GM18505 (cell line): Measurements from ENCODE around the gene RTN3.
"Not testable (repeated sequence)": the region's sequence is repeated elsewhere in the genome, so short reads cannot be mapped to it uniquely, and the experiment has no call there.

ENCODE experiments used
- ATAC-seq: cut with Tn5 transposase; IDR thresholded peaks from one replicate; pipeline ENCODE4 v1.9.1; 2021; ENCODE audit not compliant: unreplicated experiment
- POLR2A ChIP-seq: IDR thresholded peaks from 4 replicates; pipeline ENCODE4 v1.6.1; 2011; ENCODE audit warnings: borderline replicate concordance; ENCODE audit not compliant: insufficient read depth, insufficient read length; ENCODE audit errors: extremely low read depth

Gene RTN3

GRCh38 chr11:63681321-63682065, at the start of gene RTN3:
Gene RTN3, plus strand, starts transcription at chr11:63681500. Its CDS starts 137 bp downstream, at chr11:63681637.
- ATAC-seq, result peak; percentile 81

DNA sequence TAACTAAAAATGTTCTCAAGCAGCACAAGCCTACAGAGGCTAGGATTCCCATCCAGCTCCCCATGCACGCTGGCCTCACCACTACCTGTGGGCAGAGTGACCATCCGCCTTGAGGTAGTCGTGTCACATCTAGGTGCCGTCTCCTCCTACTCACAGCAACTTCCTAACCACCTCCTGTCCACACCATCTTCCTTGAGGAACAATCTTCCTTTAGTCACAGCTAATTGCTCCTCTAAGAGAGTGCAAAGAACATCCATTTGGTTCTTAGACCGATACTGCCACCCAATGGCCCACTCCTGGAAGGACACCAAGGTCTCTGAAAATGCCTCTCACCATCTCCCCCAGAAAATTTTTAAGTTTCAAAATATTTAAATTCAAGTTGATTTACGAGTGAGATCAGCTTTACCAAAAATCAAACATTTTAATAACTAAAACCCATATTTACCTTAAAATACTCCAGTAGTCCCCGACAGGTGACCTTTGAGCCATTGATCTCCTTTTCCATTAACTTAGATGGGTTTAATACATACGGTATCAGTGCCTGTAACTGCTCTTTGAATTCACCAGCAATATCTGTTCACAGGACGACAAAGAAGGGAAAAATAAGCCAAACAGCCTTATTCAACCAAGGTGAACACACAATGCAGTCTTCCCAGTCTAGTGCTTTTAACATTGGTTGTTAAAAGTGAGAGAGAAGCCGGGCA, 45.4 kb upstream of the RTN3 start:
- TF ChIP-seq POLR2A, result no peak
- ATAC-seq, result peak; percentile 56

More at GRCh38 chr11:63681321-63682065, at the start of gene RTN3:
- TF ChIP-seq POLR2A, result peak; percentile 96

GRCh38 chr11:63638436-63638835, 42.9 kb upstream of the RTN3 start:
- not testable (repeated sequence) for ATAC-seq

DNA sequence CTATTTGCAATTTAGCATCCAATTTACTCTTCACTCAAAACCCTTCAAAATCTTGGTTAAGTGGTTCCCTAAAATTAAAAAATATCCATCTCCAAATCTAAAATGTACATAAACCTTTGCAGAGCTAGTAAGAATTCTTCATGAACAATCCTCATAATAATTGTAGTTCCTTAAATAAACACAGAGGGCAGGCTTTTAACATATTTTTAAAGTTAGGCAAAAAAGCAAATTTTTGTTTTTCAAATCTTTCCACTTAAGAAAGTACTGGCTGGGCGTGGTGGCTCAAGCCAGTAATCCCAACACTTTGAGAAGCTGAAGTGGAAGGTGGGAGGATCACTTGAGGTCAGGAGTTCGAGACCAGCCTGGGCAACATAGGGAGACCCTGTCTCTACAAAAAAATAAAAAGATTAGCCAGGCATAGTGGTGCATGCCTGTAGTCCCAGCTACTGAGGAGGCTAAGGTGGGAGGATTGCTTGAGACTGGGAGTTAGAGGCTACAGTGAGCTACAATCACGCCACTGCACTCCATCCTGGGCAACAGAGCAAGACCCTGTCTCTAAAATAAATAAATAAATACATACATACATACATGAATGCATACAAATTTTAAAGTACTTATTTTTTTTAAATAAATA, 42.0 kb upstream of the RTN3 start:
- ATAC-seq, result no peak
- TF ChIP-seq POLR2A, result no peak

DNA sequence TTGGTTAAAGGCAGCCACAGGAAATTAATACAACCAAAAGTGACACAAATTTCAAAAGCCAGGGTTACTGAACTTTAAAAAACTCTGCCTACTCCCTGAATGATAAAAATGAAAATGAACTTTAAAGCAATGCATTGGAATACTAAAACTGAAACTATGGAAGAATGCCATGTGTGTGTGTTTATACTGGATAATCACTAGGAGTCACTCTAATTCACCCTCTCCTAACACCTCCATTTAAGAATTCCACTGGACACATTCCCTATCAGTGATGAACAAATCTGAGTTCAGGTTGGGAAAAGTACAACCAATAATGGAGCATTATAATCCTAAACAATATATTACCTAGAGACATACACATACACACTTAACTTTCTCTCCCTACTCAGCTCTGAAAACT, 39.6 kb upstream of the RTN3 start:
- no peak for ATAC-seq
- TF ChIP-seq POLR2A, result no peak

- ATAC-seq, result no peak
- TF ChIP-seq POLR2A, result no peak
Observed at GRCh38 chr11:63643205-63643604, 38.1 kb upstream of the RTN3 start.

DNA sequence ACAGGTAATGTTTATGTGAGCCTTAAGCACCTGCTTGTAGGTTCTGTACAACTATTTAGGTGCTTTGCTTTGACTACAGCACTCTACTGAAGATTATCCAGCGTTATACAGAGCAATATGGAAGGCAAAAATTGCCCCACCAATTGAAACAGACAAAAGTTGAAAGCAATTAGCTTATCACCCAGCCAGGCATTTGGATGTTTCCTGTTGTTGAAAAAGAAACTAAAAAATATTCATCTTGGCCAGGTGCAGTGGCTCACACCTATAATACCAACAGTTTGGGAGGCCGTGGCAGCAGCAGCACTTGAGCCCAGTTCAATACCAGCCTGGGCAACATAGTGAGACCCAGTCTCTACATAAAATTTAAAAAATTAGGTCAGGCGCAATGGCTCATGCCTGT, 28.6 kb upstream of the RTN3 start:
- TF ChIP-seq POLR2A, result no peak

DNA sequence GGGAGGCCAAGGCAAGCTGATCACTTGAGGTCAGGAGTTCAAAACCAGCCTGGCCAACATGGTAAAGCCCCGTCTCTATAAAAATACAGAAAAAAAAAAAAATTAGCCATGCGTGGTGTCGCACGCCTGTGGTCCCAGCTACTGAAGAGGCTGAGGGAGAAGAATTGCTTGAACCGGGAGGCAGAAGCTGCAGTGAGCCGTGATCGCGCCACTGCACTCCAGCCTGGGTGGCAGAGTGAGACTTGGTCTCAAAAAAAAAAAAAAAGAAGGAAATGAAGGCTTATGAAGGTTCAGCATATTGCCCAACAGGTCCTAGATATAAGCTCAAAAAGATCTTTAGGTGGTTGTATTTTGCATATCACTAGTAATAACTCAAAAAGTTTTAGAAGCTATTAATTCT, 20.3 kb upstream of the RTN3 start:
- no peak for ATAC-seq
- TF ChIP-seq POLR2A, result no peak

More for the DNA sequence above, 28.6 kb upstream of the RTN3 start:
- ATAC-seq, result no peak

DNA sequence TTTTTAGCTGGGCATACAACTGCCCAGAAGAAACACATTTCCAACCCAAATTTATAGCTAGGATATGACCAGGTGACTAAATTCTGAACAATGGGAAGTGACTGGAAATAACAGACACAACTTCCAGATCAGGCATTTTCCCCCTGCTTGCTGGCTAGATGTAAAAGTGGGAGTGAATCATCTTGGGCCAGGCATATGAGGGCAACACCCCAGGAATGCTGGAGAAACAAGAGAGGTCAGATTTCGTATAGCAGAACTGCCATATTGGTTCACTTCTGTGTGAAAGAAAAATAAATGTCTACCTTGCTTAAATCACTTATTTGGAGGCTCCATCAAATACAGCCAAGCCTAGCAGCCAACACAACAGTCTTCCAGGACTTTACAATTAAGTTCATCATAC, 17.5 kb upstream of the RTN3 start:
- TF ChIP-seq POLR2A, result no peak
- no peak for ATAC-seq

- no peak for ATAC-seq
Observed at GRCh38 chr11:63666874-63667273, 14.4 kb upstream of the RTN3 start.

DNA sequence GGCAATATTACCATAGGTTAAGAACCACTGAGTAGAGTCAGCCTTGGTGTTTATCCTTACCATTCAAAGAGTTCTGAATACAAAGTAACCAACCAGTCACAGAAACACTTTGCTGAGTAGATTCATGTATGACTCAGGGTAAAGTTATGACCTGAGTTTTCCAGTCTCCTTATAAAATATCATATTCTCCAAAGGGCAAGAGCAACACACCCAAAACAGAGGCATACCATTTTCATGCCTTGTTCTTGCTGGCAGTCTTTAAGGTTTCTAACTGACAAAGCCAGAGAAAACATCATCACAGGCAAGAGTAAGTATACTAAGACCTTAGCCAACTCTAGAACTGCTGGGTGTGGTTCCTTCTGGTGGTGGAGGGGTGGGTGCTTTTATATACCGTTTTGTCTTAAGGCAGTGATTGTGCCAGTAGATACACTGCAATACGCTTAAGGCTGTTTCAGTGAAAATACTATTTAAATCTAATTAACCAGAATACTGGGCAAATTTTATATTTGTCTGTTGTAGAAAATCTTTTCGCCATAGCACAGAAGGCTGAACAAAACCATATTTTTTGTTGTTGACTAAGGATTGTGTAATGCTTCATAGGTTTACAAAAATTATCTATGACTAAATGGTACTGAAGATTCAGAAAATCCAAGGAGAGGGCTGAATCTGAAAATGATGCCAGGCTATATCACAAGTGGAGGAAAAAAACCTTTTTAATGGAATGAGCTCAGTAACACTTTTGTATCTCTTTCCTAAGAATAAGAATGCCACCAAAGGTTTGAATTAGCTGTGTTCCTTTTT, 13.1 kb upstream of the RTN3 start:
- ATAC-seq, result no peak
- no peak for TF ChIP-seq POLR2A

More at GRCh38 chr11:63666874-63667273, 14.4 kb upstream of the RTN3 start:
- TF ChIP-seq POLR2A, result no peak

- no peak for TF ChIP-seq POLR2A
- ATAC-seq, result no peak
Observed at GRCh38 chr11:63670096-63670432, 11.2 kb upstream of the RTN3 start.
